Endothelial cell of umbilical vein (primary cell): ENCODE data around the gene ELAVL1. TPM values are rescaled to one million over a fixed set of nuclear protein-coding genes. Genes with fewer than 3 reads are reported as not detected.

Experiments used
- BruUV-seq: library from RNA; stranded (reverse); fragments of 400-500 nt; replicated peaks from 2 replicates; lab custom pipeline; 2021; lab: Mats Ljungman, UMichigan
- CTCF ChIA-PET: fragments of 300-600, 350-600 bp; sonication (Branson Sonifier 250); formaldehyde crosslinking; loops from one replicate; lab custom pipeline; 2021; ENCODE audit warnings: antibody characterized with exemption, inconsistent platforms; lab: Charles Lee
- POLR2A ChIA-PET: fragments of 300-600, 350-600 bp; sonication (Branson Sonifier 250); formaldehyde crosslinking; loops from one replicate; lab custom pipeline; 2021; ENCODE audit warnings: antibody characterized with exemption, inconsistent platforms; lab: Charles Lee
- DNase-seq: peaks from one replicate; pipeline ENCODE4 v3.0.0-alpha.2; 2011; ENCODE audit warnings: low read depth, low spot score
- FAIRE-seq: peaks from 2 replicates; lab custom pipeline; 2011; peaks lifted over from hg19 to GRCh38; lab: Jason Lieb, UNC
- H2AFZ ChIP-seq: 2 replicates; pipeline ENCODE4 v1.6.0; 2012; ENCODE audit warnings: low read depth, low read length, control low read depth, inconsistent platforms
- H3K27ac ChIP-seq: 2 replicates; pipeline ENCODE4 v1.5.1; 2011; ENCODE audit warnings: low read depth, mild to moderate bottlenecking, control low read depth, low read length, moderate library complexity; ENCODE audit not compliant: insufficient read depth
- H3K27me3 ChIP-seq, 2 experiments: 2 replicates each; pipeline versions ENCODE4 v1.6.0 to v1.6.1; 2011; ENCODE audit warnings: low read length in 2 of 2, mixed read lengths in 1 of 2; ENCODE audit not compliant: control insufficient read depth in 2 of 2, insufficient read depth in 2 of 2
- H3K36me3 ChIP-seq, 2 experiments: 2 replicates in 1 of 2; 3 replicates in 1 of 2; pipeline ENCODE4 v1.5.1; 2011; ENCODE audit warnings: low read length in 2 of 2, mild to moderate bottlenecking in 1 of 2, moderate library complexity in 1 of 2; ENCODE audit not compliant: control insufficient read depth in 2 of 2, insufficient read depth in 2 of 2; ENCODE audit errors: extremely low read depth in 1 of 2
- H3K4me1 ChIP-seq: 3 replicates; pipeline ENCODE4 v1.5.1; 2011; ENCODE audit warnings: mild to moderate bottlenecking, low read length; ENCODE audit not compliant: control insufficient read depth, insufficient read depth; ENCODE audit errors: extremely low read depth
- H3K4me2 ChIP-seq: 2 replicates; pipeline ENCODE4 v1.6.1; 2011; ENCODE audit warnings: low read length, control low read depth, mixed read lengths; ENCODE audit not compliant: insufficient read depth
- H3K4me3 ChIP-seq, 3 experiments: fragments of 200-600 bp in 1 of 3; sonication (generic), shearing (Covaris generic) in 1 of 3; replicated peaks in 1 of 3; 2 replicates each; pipeline ENCODE4 v1.5.1; 2011 to 2016; ENCODE audit warnings: control low read depth in 3 of 3, low read length in 3 of 3, mild to moderate bottlenecking in 2 of 3, inconsistent platforms in 1 of 3, low read depth in 1 of 3, moderate library complexity in 1 of 3; ENCODE audit not compliant: insufficient read depth in 1 of 3
- H3K79me2 ChIP-seq: 2 replicates; pipeline ENCODE4 v1.6.0; 2012; ENCODE audit warnings: low read length, inconsistent platforms; ENCODE audit not compliant: control insufficient read depth, insufficient read depth
- H3K9ac ChIP-seq: replicated peaks from 2 replicates; pipeline ENCODE3; 2011; ENCODE audit warnings: low read length, control low read depth; ENCODE audit not compliant: insufficient read depth; ENCODE audit errors: extremely low read depth
- H3K9me1 ChIP-seq: replicated peaks from 3 replicates; pipeline ENCODE4 v1.6.0; 2011; ENCODE audit warnings: mild to moderate bottlenecking, low read length; ENCODE audit not compliant: control insufficient read depth, insufficient read depth; ENCODE audit errors: extremely low read depth
- H3K9me3 ChIP-seq: replicated peaks from 2 replicates; pipeline ENCODE4 v1.5.1; 2012; ENCODE audit warnings: low read length, inconsistent platforms; ENCODE audit not compliant: control insufficient read depth, insufficient read depth
- H4K20me1 ChIP-seq: replicated peaks from 2 replicates; pipeline ENCODE3; 2011; ENCODE audit warnings: mild to moderate bottlenecking, low read length; ENCODE audit not compliant: control insufficient read depth, insufficient read depth; ENCODE audit errors: extremely low read depth
- CTCF ChIP-seq, 2 donors: IDR thresholded peaks; 1 replicate in 1 of 2; 2 replicates in 1 of 2; pipeline ENCODE4 v1.5.1; 2011; ENCODE audit warnings: low read length in 2 of 2, mild to moderate bottlenecking in 2 of 2, moderate library complexity in 2 of 2, control low read depth in 1 of 2, inconsistent platforms in 1 of 2, low read depth in 1 of 2; ENCODE audit not compliant: insufficient read depth in 1 of 2; ENCODE audit errors: extremely low read depth in 1 of 2
- EZH2 ChIP-seq: IDR thresholded peaks from 2 replicates; pipeline ENCODE4 v1.6.1; 2012; ENCODE audit warnings: borderline replicate concordance, low read depth, mild to moderate bottlenecking, moderate library complexity, low read length, inconsistent platforms; ENCODE audit not compliant: severe bottlenecking
- FOS ChIP-seq: IDR thresholded peaks from 2 replicates; pipeline ENCODE4 v1.6.1; 2011; ENCODE audit warnings: mild to moderate bottlenecking, low read length, moderate library complexity, borderline replicate concordance; ENCODE audit not compliant: insufficient read depth
- GATA2 ChIP-seq: IDR thresholded peaks from 2 replicates; pipeline ENCODE4 v1.7.0; 2011; ENCODE audit warnings: low read depth, mild to moderate bottlenecking, moderate library complexity, mixed read lengths, low read length; ENCODE audit not compliant: insufficient read length, insufficient read depth
- JUN ChIP-seq: IDR thresholded peaks from 2 replicates; pipeline ENCODE4 v1.6.1; 2011; ENCODE audit warnings: borderline replicate concordance, low read depth; ENCODE audit not compliant: insufficient read length, insufficient read depth
- MYC ChIP-seq: IDR thresholded peaks from one replicate; pipeline ENCODE4 v1.6.1; 2011; ENCODE audit warnings: mild to moderate bottlenecking, low read depth, low read length
- POLR2A ChIP-seq: IDR thresholded peaks from 2 replicates; pipeline ENCODE4 v1.6.1; 2012; ENCODE audit warnings: low read depth, mild to moderate bottlenecking, control low read depth, low read length
- POLR2AphosphoS5 ChIP-seq: IDR thresholded peaks from 2 replicates; pipeline ENCODE4 v1.6.1; 2012; ENCODE audit warnings: low read depth, mild to moderate bottlenecking, control low read depth, low read length, moderate library complexity; ENCODE audit not compliant: insufficient read depth
- dilution Hi-C: fragments of 300-500 bp; cut with MboI; formaldehyde crosslinking; loops from one replicate; pipeline ENCODE4 v1.15.0; 2019; ENCODE audit warnings: low sequenced_read_pairs; ENCODE audit not compliant: extremely low pct_ligation_motif_present
- intact Hi-C: fragments of 100-400 bp; cut with micrococcal nuclease; formaldehyde crosslinking; loops from one replicate; pipeline ENCODE4 v1.10.0; 2022
- polyA plus RNA-seq, 4 experiments: library from polyadenylated mRNA; depleted of rRNA in 3 of 4; stranded (reverse) in 3 of 4; unstranded in 1 of 4; fragments of >200 nt; gene quantifications; 2 replicates each; pipeline versions ENCODE4 v1.2.1 to v1.2.3, GENCODE V29; 2011 to 2012; ENCODE audit warnings: missing spikeins in 1 of 4
- total RNA-seq: library from RNA; stranded (reverse); gene quantifications from 2 replicates; pipeline ENCODE4 v1.2.3, GENCODE V29; 2021
- TF ChIP-seq, protein P1 (sequence below): IDR thresholded peaks from 2 replicates; pipeline ENCODE4 v1.6.1; 2011; ENCODE audit not compliant: insufficient read depth, insufficient read length

Gene ELAVL1
- total and polyA plus RNA-seq, 2 donors (not counting 3 experiments of a cell fraction or from before 2014, with no cell fraction given): 46.8 to 134 TPM

- TF ChIP-seq JUN: no peak
- no peak for TF ChIP-seq POLR2A
- TF ChIP-seq CTCF (IDR thresholded peaks at IDR 0.05; ENCODE audit: extremely low read depth in 1 of 2, insufficient read depth in 1 of 2, low read depth in 1 of 2, low read length in 2 of 2): no peak
- no peak for TF ChIP-seq POLR2AphosphoS5
- no peak for TF ChIP-seq MYC
- TF ChIP-seq EZH2: no peak
- no peak for TF ChIP-seq GATA2
- TF ChIP-seq, protein P1, sequence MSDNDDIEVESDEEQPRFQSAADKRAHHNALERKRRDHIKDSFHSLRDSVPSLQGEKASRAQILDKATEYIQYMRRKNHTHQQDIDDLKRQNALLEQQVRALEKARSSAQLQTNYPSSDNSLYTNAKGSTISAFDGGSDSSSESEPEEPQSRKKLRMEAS: no peak
- no peak for TF ChIP-seq FOS
- peaks cover 8% of the 10 kb centered on the region for H3K4me1 ChIP-seq
- H3K4me3 ChIP-seq: no peak overlapping the region
- no peak overlapping the region for H3K4me2 ChIP-seq
- no peak for DNase-seq
- no peak for FAIRE-seq
- intact Hi-C loops: no loop called here
- no peaks in the 10 kb centered on the region for H3K27me3 ChIP-seq
- no peaks in the 10 kb centered on the region for H3K9me3 ChIP-seq
- H2AFZ ChIP-seq: no peak overlapping the region
- H4K20me1 ChIP-seq: peaks cover 4% of the 10 kb centered on the region
- H3K36me3 ChIP-seq: peaks cover 15 to 46% of the 10 kb centered on the region in 2 experiments
- peaks cover 67% of the 10 kb centered on the region for H3K79me2 ChIP-seq
- dilution Hi-C loops: no loop called here
- H3K27ac ChIP-seq: no peak overlapping the region
- no peaks in the 10 kb centered on the region for H3K9me1 ChIP-seq
- CTCF ChIA-PET: interaction anchor here (1.3 to 3.5 kb wide), 4 partner anchors 14 to 68 kb away, joined by 3 to 15 read pairs (median 5); partner anchors contain the start of genes SNAPC2 and TIMM44
- no peak overlapping the region for H3K9ac ChIP-seq
- BruUV-seq: no TSS peak
- POLR2A ChIA-PET: no interaction called here
These were observed 17.1 kb downstream of the ELAVL1 start for GRCh38 chr19:7988307-7988706.
